ENCODE data around the gene MRM3.
"Not testable (repeated sequence)": the region's sequence is repeated elsewhere in the genome, so short reads cannot be mapped to it uniquely, and the experiment has no call there.

The MRM3 gene

GRCh38 chr17:795721-796120, 13.6 kb downstream of the MRM3 start:
- DNase-seq (ENCODE audit: low read depth in 2 of 2) = no peak

GRCh38 chr17:796609-797008, 14.5 kb downstream of the MRM3 start:
- DNase-seq (ENCODE audit: low read depth in 2 of 2) = no peak

GRCh38 chr17:797236-797840, 15.2 kb downstream of the MRM3 start:
- no peak for DNase-seq (ENCODE audit: low read depth in 2 of 2)

- DNase-seq (ENCODE audit: low read depth in 2 of 2) = no peak
Measured at GRCh38 chr17:798246-798645, 16.1 kb downstream of the MRM3 start.

GRCh38 chr17:799261-799660, 17.1 kb downstream of the MRM3 start:
- no peak for DNase-seq (ENCODE audit: low read depth in 2 of 2)

GRCh38 chr17:800446-801242, 18.5 kb downstream of the MRM3 start:
- DNase-seq (ENCODE audit: low read depth in 2 of 2) = no peak

GRCh38 chr17:801660-802059, 19.5 kb downstream of the MRM3 start:
- no peak for DNase-seq (ENCODE audit: low read depth in 2 of 2)

GRCh38 chr17:802481-802880, 20.3 kb downstream of the MRM3 start:
- DNase-seq (ENCODE audit: low read depth in 2 of 2) = no peak

- DNase-seq (ENCODE audit: low read depth in 2 of 2) = no peak
Measured at GRCh38 chr17:802901-803881, 21.0 kb downstream of the MRM3 start.

GRCh38 chr17:804541-805435, 22.6 kb downstream of the MRM3 start:
- DNase-seq (ENCODE audit: low read depth in 2 of 2) = no peak

- DNase-seq (ENCODE audit: low read depth in 2 of 2) = not testable (repeated sequence)
Measured at GRCh38 chr17:805886-806285, 23.7 kb downstream of the MRM3 start.

GRCh38 chr17:806346-806745, 24.2 kb downstream of the MRM3 start:
- DNase-seq (ENCODE audit: low read depth in 2 of 2) = no peak

GRCh38 chr17:806781-807522, 24.8 kb downstream of the MRM3 start:
- no peak for DNase-seq (ENCODE audit: low read depth in 2 of 2)

- DNase-seq (ENCODE audit: low read depth in 2 of 2) = no peak
Measured at GRCh38 chr17:807523-808294, 25.6 kb downstream of the MRM3 start.

GRCh38 chr17:811051-811784, 29.1 kb downstream of the MRM3 start:
- DNase-seq (ENCODE audit: low read depth in 2 of 2) = no peak

- DNase-seq (ENCODE audit: low read depth in 2 of 2) = no peak
Measured at GRCh38 chr17:812638-813204, 30.6 kb downstream of the MRM3 start.

- no peak for DNase-seq (ENCODE audit: low read depth in 2 of 2)
Measured at GRCh38 chr17:814371-814770, 32.2 kb downstream of the MRM3 start.

- no peak for DNase-seq (ENCODE audit: low read depth in 2 of 2)
Measured at GRCh38 chr17:819251-819650, 37.1 kb downstream of the MRM3 start.

- no peak for DNase-seq (ENCODE audit: low read depth in 2 of 2)
Measured at GRCh38 chr17:823501-823902, 41.3 kb downstream of the MRM3 start.
